HG03457 (cell line): ENCODE measurements around the gene EXOSC6.
"Not testable (repeated sequence)": the region's sequence is repeated elsewhere in the genome, so short reads cannot be mapped to it uniquely, and the experiment has no call there.

Experiments
- ATAC-seq: cut with Tn5 transposase; IDR thresholded peaks from one replicate; pipeline ENCODE4 v1.9.1; 2021; ENCODE audit warnings: moderate number of reproducible peaks; ENCODE audit not compliant: unreplicated experiment

Gene EXOSC6

GRCh38 chr16:70255574-70255973 lies 3.8 kb upstream of the EXOSC6 start:
- ATAC-seq: no peak

GRCh38 chr16:70254965-70255286 lies 3.2 kb upstream of the EXOSC6 start:
- ATAC-seq: no peak

DNA sequence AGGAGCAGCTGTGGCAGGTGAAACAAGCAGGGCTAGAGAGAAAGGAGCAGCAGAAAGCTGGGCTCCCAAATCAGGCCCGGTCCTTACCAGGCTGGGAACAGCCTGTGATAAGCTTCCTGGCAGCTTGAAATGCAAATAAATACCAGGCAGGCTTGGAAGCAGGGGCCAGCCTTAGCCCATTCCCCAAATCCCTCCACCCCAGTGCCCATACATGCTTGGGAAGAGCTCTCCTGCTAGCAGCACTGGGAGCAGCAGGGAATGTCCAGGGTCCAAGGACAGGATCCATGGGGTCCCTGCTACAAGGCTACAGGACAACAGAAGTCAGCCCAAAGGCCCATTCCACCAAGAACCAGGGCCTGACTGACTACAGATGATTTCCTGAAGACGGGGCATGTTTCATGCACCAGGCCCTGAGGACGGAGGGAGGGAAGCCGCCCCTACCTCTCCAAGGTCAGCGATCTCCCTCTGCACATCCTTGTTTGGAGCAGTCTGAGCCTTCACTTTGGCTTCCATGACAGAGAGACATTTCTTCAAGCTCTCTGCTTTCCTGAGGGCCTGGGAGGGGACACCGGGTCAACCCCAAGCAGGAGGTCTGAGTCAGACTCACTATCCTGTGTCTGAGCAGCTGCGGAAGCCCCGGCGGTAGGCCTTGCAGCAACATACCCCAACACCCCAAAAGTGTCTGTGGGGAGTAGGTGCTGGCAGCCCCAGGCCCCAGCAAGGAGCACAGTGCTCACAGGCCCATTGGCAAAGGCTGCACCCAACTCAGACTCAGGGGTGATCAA lies 2.6 kb upstream of the EXOSC6 start:
- no peak for ATAC-seq

DNA sequence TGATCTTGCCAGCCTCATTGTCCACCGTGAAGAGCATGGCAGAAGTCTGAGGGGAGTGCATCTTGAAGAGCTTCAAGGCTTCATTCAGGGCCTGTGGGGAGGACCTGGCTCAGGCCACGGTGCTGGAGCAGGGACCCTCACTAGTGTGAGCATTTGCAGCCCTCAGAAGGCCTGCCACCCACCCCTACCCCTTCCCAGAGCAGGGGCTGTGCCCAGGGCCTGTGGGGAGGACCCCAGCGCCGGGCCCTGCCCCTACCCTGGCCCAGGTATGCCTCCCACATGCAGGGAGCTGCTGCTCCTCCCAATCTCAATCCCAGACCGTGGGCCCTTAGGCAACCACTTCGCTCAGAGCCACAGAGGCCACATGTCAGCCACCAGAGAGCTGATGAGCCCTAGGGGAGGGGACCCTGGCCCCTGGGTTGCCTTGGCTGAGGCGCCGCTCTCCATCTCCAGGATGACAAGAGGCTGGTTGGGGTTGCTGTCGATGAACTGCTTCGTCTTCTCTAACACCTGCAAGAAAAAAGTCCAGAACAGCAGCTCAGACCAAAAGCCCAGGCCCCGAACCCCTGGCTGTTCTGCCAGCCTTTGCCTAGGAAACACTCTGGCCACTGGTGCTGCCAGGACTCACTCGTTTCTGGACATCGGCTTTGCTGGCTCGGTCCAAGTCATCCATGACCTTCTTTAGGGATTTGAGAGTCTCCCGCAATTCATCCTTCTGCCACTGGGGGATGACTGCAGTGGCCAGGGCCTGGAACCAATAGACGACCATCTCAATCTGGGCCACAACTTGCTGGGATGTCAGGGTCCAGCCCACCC lies 1.8 kb upstream of the EXOSC6 start:
- no peak for ATAC-seq

- ATAC-seq: no peak
Measured at GRCh38 chr16:70252355-70252988, 732 bp upstream of the EXOSC6 start.

DNA sequence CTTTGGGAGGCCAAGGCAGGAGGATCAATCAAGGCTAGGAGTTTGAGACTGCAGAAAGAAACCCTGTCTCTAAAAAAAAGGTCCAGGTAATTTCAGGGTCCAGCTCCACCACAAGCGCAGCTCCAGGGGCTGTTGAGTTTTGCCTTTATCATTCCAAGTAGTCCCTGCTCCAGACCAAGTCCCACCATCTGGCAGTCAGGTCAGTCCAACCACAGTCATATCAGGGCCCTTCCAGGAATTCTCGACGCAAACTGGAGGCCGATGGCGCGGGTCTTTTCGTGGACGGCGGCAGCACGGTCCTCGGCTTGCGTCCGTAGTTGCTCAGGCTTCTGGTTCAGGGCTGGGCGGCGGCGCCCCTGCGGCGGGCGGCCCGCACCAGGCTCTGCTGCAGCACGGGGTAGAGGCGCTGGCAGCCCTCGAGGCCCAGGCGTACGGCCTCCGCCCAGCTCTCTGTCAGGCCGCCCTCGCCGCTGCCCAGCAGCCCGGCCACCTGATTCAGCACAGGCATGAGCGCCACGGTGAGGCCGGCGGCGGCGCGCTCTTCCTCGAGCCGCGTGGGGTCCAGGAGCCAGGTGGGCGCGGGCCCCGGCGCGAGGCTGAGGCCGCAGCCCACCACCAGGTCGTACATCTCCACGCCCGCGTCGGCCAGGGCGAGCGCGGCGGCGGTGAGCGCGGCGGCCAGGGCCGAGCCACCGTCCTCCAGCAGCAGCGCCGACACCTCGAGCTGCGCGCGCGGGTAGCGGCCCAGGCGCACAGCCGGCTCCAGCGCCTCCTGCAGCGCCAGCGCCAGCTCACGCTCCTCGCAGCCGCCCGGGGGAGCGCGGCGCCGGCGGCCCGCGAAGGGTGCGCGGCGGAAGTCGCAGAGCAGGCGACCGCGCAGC lies 752 bp downstream of the EXOSC6 start:
- ATAC-seq: peak; percentile 14

GRCh38 chr16:70249697-70250096 lies 2.0 kb downstream of the EXOSC6 start:
- not testable (repeated sequence) for ATAC-seq

GRCh38 chr16:70238773-70239172 lies 13.0 kb downstream of the EXOSC6 start:
- not testable (repeated sequence) for ATAC-seq

GRCh38 chr16:70231831-70232230 lies 19.9 kb downstream of the EXOSC6 start:
- ATAC-seq: not testable (repeated sequence)

DNA sequence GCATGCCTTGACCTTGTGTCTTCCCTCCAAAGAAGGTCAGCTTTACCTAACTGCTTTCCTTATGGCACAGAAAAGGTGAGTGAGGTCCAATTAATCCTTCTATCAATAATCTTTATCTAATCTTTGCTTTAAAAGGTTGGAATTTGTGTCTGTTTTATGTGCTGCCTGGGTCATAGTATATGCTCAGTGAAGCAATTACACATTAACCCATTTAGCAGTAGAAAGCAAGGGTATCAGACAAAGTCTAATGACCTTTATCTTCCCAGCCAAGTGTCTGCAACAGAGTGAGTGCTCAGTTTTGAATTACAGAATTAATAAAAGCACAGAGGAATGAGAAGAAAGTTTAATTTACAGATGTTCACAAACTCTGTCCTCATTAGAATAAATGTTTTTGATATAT lies 25.7 kb downstream of the EXOSC6 start:
- ATAC-seq: not testable (repeated sequence)

GRCh38 chr16:70225430-70225829 lies 26.3 kb downstream of the EXOSC6 start:
- ATAC-seq: not testable (repeated sequence)

- not testable (repeated sequence) for ATAC-seq
Measured at GRCh38 chr16:70224645-70225044, 27.1 kb downstream of the EXOSC6 start.

DNA sequence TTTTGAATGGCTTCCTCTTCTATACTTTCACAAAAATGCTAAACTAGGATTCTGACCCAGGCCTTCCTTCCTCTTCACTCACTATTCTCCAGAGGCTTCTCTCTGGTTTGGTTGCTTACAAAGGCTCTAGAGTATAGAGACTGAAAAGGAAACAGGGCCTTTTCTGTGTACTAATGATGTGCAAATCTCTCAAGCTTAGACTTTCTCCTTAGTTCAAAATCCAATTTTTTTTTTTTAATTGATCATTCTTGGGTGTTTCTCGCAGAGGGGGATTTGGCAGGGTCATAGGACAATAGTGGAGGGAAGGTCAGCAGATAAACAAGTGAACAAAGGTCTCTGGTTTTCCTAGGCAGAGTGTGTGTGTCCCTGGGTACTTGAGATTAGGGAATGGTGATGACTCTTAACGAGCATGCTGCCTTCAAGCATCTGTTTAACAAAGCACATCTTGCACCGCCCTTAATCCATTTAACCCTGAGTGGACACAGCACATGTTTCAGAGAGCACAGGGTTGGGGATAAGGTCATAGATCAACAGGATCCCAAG lies 27.7 kb downstream of the EXOSC6 start:
- not testable (repeated sequence) for ATAC-seq

DNA sequence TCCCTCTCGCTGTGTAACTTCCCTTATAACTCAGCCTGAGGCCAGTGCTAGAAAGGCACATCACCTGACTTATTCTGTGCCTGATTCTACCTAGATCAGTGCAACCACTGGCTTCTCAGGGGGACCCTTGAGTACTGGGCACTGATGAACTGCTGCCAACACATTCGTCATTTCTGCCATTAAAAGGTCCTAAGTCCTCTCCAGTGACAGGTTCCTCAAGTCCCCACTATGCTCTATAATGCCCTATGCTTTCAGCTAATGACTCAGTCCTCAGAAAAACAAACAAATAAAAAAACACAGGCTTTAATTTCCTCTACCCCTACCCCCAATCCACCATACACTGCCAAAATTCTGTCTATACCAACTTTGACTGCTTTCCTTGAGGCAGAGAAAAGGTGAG lies 28.5 kb downstream of the EXOSC6 start:
- not testable (repeated sequence) for ATAC-seq

DNA sequence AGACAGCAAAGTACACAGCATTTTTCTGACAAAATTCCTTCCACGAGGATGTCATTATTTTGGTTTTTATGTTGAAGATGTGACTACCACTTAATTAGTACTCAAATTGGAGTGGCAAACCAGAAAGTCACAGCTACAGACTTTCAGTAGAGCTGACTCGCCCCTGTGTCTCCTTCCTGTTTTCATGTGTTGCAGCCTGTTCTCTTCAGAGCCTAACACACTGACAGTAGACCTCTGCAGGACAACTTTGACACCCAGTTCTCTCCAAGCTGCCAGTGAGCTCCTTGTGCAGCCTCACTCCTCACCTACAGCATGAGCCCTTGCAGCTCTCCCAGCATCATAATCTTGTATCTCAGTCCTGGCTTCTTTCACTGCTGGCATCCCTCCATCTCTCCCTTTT lies 29.2 kb downstream of the EXOSC6 start:
- not testable (repeated sequence) for ATAC-seq

DNA sequence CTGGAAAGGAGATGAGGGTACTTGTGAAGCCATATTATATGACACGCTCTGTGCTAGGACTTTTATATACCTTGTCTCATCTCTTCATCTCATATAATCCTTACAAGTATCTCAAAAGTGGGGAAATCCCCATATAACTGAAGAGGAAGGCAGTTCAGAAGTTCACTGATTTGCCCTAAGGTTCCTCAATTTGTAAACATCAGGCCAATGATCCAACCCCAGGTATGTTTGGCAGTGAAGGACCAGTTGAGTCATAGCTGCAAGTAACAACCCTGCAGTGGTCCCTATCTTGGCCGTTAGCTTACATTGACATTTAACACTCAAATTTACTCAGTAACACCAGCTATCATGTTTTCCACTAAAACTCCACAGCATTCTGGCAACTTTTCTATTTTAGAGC lies 33.2 kb downstream of the EXOSC6 start:
- not testable (repeated sequence) for ATAC-seq

DNA sequence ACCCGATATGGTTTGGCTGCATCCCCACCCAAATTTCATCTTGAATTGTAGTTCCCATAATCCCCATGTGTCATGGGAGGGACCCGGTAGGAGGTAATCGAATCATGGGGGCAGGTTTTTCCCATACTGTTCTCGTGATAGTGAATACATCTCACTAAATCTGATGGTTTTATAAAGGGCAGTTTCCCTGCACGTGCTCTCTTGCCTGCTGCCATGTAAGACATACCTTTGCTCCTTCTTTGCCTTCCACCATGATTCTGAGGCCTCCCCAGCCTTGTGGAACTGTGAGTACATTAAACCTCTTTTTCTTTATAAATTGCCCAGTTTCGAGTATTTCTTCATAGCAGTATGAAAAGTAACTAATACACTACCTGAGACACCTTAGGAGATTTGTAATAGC lies 45.4 kb downstream of the EXOSC6 start:
- not testable (repeated sequence) for ATAC-seq

DNA sequence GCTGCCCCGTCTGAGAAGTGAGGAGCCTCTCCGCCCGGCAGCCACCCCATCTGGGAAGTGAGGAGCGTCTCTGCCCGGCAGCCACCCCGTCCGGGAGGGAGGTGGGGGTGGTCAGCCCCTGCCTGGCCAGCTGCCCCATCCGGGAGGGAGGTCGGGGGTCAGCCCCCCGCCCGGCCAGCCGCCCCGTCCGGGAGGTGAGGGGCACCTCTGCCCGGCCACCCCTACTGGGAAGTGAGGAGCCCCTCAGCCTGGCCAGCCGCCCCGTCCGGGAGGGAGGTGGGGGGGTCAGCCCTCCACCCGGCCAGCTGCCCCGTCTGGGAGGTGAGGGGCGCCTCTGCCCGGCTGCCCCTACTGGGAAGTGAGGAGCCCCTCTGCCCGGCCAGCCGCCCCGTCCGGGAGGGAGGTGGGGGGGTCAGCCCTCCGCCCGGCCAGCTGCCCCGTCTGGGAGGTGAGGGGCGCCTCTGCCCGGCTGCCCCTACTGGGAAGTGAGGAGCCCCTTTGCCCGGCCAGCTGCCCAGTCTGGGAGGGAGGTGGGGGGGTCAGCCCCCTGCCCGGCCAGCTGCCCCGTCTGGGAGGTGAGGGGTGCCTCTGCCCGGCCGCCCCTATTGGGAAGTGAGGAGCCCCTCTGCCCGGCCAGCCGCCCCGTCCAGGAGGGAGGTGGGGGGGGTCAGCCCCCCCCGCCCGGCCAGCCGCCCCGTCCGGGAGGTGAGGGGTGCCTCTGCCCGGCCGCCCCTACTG lies 46.9 kb downstream of the EXOSC6 start:
- not testable (repeated sequence) for ATAC-seq

DNA sequence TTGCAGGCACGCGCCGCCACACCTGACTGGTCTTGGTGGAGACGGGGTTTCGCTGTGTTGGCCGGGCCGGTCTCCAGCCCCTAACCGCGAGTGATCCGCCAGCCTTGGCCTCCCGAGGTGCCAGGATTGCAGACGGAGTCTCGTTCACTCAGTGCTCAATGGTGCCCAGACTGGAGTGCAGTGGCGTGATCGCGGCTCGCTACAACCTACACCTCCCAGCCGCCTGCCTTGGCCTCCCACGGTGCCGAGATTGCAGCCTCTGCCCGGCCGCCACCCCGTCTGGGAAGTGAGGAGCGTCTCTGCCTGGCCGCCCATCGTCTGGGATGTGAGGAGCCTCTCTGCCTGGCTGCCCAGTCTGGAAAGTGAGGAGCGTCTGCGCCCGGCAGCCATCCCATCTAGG lies 47.7 kb downstream of the EXOSC6 start:
- ATAC-seq: not testable (repeated sequence)

DNA sequence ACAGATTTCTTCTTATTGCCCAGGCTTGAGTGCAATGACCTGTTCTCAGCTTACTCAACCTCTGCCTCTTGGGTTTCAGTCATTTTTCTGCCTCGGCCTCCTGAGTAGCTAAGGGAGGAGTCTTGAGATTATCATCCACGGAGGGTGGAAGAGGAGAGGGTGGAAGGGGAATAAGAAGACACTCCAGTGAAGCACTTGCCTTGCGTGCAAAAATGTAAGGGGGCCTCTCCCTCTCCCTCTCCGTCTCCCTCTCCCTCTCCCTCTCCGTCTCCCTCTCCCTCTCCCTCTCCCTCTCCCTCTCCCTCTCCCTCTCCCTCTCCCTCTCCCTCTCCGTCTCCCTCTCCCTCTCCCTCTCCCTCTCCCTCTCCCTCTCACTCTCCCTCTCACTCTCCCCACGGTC lies 48.2 kb downstream of the EXOSC6 start:
- not testable (repeated sequence) for ATAC-seq
